Glutamatergic neuron (in vitro differentiated cells): ENCODE data around the gene UBE2D1. TPM values are rescaled to one million over a fixed set of nuclear protein-coding genes. Genes with fewer than 3 reads are reported as not detected.

Experiments used
- DNase-seq: peaks from one replicate; pipeline ENCODE4 v3.0.0; 2022
- H3K27ac Mint-ChIP-seq: one replicate; pipeline ENCODE4 v1.8.0; 2020; ENCODE audit warnings: mild to moderate bottlenecking, mixed read lengths, inconsistent platforms; ENCODE audit not compliant: unreplicated experiment
- H3K27me3 Mint-ChIP-seq: one replicate; pipeline ENCODE4 v1.8.0; 2020; ENCODE audit warnings: mild to moderate bottlenecking, moderate library complexity, mixed read lengths, inconsistent platforms; ENCODE audit not compliant: unreplicated experiment
- H3K36me3 Mint-ChIP-seq: one replicate; pipeline ENCODE4 v1.8.0; 2020; ENCODE audit warnings: mild to moderate bottlenecking, mixed read lengths, inconsistent platforms; ENCODE audit not compliant: unreplicated experiment
- H3K4me1 Mint-ChIP-seq: one replicate; pipeline ENCODE4 v1.8.0; 2020; ENCODE audit warnings: mild to moderate bottlenecking, low read depth, mixed read lengths, inconsistent platforms; ENCODE audit not compliant: unreplicated experiment
- H3K4me3 Mint-ChIP-seq: one replicate; pipeline ENCODE4 v1.8.0; 2020; ENCODE audit warnings: mild to moderate bottlenecking, mixed read lengths, inconsistent platforms; ENCODE audit not compliant: unreplicated experiment
- H3K9me3 Mint-ChIP-seq: one replicate; pipeline ENCODE4 v1.8.0; 2020; ENCODE audit warnings: mild to moderate bottlenecking, moderate library complexity, mixed read lengths, inconsistent platforms; ENCODE audit not compliant: unreplicated experiment
- total RNA-seq: library from RNA; stranded (reverse); fragmentation: NEBNext Ultra II Directional; extraction: Animal tissue kit (Norgen Biotek cat#: 25700); gene quantifications from one replicate; pipeline ENCODE4 v1.2.1, GENCODE V29; 2021; ENCODE audit not compliant: unreplicated experiment
- TF ChIP-seq, protein P1 (sequence below): fragments of 200-600 bp; sonication (generic); IDR thresholded peaks from one replicate; pipeline ENCODE4 v1.5.0; 2021; ENCODE audit not compliant: partially characterized antibody, unreplicated experiment

The UBE2D1 gene
- total RNA-seq, 1 donor from 2014 or later: 48.1 TPM

DNA sequence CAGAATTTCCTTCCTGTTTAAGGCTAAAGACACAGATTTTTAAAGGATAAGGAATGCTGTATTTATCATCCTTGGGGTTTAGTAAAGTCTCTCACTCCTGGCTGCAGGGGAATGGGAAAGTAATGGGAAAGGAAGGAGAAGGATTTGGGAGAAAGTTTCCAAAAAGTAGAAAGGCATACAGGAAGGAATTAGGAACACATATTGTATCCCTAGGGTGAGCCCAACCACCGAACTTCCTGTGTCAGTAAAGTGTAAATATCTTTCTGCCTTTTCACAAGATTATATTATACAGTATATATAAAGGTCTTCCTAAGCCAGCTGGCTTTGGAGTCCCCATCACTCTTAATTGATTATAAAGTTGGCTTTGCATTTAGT is 12.0 kb upstream of the UBE2D1 start:
- no peaks in the 10 kb centered on the region for H3K4me1 Mint-ChIP-seq
- H3K27me3 Mint-ChIP-seq: no peaks in the 10 kb centered on the region
- no peaks in the 10 kb centered on the region for H3K36me3 Mint-ChIP-seq
- H3K9me3 Mint-ChIP-seq: peaks cover 3% of the 10 kb centered on the region
- TF ChIP-seq, protein P1, sequence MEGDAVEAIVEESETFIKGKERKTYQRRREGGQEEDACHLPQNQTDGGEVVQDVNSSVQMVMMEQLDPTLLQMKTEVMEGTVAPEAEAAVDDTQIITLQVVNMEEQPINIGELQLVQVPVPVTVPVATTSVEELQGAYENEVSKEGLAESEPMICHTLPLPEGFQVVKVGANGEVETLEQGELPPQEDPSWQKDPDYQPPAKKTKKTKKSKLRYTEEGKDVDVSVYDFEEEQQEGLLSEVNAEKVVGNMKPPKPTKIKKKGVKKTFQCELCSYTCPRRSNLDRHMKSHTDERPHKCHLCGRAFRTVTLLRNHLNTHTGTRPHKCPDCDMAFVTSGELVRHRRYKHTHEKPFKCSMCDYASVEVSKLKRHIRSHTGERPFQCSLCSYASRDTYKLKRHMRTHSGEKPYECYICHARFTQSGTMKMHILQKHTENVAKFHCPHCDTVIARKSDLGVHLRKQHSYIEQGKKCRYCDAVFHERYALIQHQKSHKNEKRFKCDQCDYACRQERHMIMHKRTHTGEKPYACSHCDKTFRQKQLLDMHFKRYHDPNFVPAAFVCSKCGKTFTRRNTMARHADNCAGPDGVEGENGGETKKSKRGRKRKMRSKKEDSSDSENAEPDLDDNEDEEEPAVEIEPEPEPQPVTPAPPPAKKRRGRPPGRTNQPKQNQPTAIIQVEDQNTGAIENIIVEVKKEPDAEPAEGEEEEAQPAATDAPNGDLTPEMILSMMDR: no peak
- H3K4me3 Mint-ChIP-seq: no peak overlapping the region
- DNase-seq: no peak
- no peak overlapping the region for H3K27ac Mint-ChIP-seq

DNA sequence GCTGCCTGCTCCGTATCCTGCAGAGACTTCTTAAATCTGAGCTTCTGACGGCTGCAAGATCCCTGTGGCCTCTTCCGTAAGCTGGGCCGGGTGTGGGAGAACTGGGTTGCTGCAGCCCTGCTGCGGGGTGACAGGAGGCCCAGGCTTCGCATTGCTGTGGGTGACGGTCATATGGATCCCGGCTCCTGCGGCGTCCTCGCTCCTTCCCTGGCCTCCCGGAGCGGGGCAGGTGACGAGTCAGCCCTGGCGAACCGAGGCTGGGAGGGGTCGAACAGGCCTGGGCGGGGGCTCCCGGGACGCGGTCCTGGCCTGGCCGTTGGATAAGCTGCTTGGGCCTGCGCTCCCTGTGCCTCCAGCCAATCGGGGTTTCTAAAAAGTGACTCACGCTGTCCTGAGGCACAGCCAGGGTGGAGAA is 7.8 kb upstream of the UBE2D1 start:
- Mint-ChIP-seq H3K9me3 (peaks cover 3% of the 10 kb centered on the region), H3K36me3 (no peaks in the 10 kb centered on the region), H3K27me3 (no peaks in the 10 kb centered on the region), H3K4me3 (no peak overlapping the region), H3K27ac (no peak overlapping the region), H3K4me1 (no peaks in the 10 kb centered on the region)
- no peak for DNase-seq
- TF ChIP-seq, protein P1: no peak

DNA sequence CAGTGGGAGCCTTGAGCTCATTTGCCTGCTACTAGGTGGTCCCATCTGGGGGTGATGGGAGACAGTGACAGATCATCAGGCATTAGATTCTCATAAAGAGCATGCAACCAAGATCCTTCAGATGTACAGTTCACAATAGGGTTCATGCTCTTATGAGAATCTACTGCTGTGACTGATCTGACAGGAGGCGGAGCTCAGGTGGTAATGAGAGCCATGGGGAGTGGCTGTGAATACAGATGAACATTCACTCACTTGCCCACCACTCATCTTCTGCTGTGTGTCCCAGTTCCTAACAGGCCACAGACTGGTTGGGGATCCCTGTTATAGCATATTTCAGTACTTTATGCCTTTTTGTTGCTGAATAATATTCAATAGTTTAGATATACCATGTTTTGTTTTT is 6.6 kb upstream of the UBE2D1 start:
- DNase-seq: no peak
- TF ChIP-seq, protein P1: no peak
- H3K4me3 Mint-ChIP-seq: no peak overlapping the region
- no peaks in the 10 kb centered on the region for H3K4me1 Mint-ChIP-seq
- no peak overlapping the region for H3K27ac Mint-ChIP-seq
- H3K36me3 Mint-ChIP-seq: no peaks in the 10 kb centered on the region
- no peaks in the 10 kb centered on the region for H3K27me3 Mint-ChIP-seq
- H3K9me3 Mint-ChIP-seq: peaks cover 3% of the 10 kb centered on the region

DNA sequence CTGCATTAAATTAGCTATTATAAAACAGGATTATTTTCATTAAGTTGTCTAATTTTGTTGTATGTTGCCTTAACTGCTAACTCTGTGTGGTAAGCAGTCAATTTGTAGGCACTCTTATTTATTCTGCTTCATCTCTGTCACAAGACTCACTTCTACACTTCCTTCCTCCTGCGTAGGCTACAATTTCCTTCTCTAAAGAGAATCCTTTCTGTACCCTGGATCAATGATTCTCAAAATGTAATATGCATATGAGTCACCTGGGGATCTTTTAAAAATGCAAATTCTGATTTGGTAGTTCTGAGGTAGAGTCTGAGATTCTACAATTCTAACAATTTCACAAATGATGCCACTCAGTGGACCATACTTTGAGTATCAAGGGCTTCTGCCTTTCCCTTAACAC is 4.4 kb upstream of the UBE2D1 start:
- Mint-ChIP-seq H3K27ac (no peak overlapping the region), H3K27me3 (peaks cover under 1% of the 10 kb centered on the region)
- TF ChIP-seq, protein P1: no peak

DNA sequence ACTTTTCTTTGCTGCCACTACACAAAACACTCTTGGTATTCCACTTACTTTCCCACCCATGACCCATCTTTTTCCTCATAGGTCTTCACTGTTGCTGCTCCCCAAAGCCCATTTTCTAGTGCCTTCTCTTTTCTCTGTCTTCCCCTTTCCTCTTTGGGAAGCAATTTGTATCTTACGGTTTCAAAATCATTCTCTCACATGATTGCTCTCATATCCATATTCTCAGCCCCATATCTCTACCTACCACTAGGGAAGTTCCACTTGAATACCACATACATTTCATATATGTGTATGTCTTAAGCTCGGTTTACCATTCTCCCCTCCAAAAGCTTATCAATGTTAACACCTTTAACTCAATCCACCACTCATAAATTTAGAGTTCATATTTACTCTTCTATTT is 3.2 kb upstream of the UBE2D1 start:
- peaks cover 4% of the 10 kb centered on the region for H3K27me3 Mint-ChIP-seq
- TF ChIP-seq, protein P1: no peak
- H3K9me3 Mint-ChIP-seq: peaks cover 8% of the 10 kb centered on the region
- H3K4me1 Mint-ChIP-seq: peaks cover 3% of the 10 kb centered on the region
- no peak overlapping the region for H3K27ac Mint-ChIP-seq
- DNase-seq: no peak
- no peak overlapping the region for H3K4me3 Mint-ChIP-seq
- H3K36me3 Mint-ChIP-seq: no peaks in the 10 kb centered on the region

More for the DNA sequence above, 4.4 kb upstream of the UBE2D1 start:
- H3K9me3 Mint-ChIP-seq: peaks cover 7% of the 10 kb centered on the region
- no peaks in the 10 kb centered on the region for H3K36me3 Mint-ChIP-seq
- H3K4me1 Mint-ChIP-seq: no peaks in the 10 kb centered on the region
- no peak for DNase-seq
- no peak overlapping the region for H3K4me3 Mint-ChIP-seq
